Measurements from ENCODE around the gene IL17RA. TPM values are rescaled to one million over a fixed set of nuclear protein-coding genes. Genes with fewer than 3 reads are reported as not detected.

IL17RA gene
- total RNA-seq, 1 experiment from 2014 or later = 12.1 TPM

GRCh38 chr22:17149076-17149815, 64.4 kb downstream of the IL17RA start:
- no peak for TF ChIP-seq EZH2 (IDR thresholded peaks at IDR 0.05; ENCODE audit: borderline replicate concordance, low read depth, low read length, poor library complexity, severe bottlenecking)
- no peak for TF ChIP-seq CTCF (conservative IDR thresholded peaks at IDR 0.05; ENCODE audit: low read depth, low read length)
- no TSS peak for BruUV-seq (replicated peaks)
- H3K36me3 ChIP-seq (ENCODE audit: insufficient read depth, low read length, poor library complexity, severe bottlenecking) = no peaks in the 10 kb centered on the region
- no peak overlapping the region for H3K27ac ChIP-seq (ENCODE audit: low read depth, low read length, poor library complexity, severe bottlenecking)
- no peaks in the 10 kb centered on the region for H3K27me3 ChIP-seq (replicated peaks; ENCODE audit: insufficient read depth, low read depth, low read length, poor library complexity)
- CTCF ChIA-PET = no interaction called here
- H3K9me3 ChIP-seq (ENCODE audit: low read depth, low read length, poor library complexity, severe bottlenecking) = no peaks in the 10 kb centered on the region
- intact Hi-C loops (cut with micrococcal nuclease; ENCODE audit: unreplicated experiment) = no loop called here
- no peak for DNase-seq (ENCODE audit: low spot score)
- POLR2A ChIA-PET (ENCODE audit: low non-redundant PET) = no interaction called here
- no peak overlapping the region for H3K4me3 ChIP-seq (ENCODE audit: low read depth, low read length, poor library complexity, severe bottlenecking)
- H3K4me1 ChIP-seq (ENCODE audit: insufficient read depth, low read length, poor library complexity, severe bottlenecking) = no peaks in the 10 kb centered on the region

DNA sequence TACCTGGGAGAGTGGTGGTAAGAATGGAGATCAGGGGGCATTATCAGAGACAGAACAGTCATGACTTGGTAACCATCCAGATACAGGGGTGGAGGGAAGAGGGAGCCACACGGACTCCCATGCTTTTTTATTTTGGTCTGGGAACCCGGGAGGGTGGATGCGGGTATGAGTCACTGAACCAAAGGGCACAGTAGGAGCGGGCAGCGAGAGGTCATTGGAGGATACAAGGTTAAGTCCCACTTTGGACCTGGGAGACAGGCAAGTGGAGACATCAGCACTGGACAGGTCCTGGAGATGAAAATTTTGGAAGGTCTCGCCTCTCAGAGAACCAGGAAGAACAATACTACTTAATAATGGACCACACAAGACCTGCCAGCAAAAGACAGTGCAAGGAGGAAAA, 67.5 kb downstream of the IL17RA start:
- no TSS peak for BruUV-seq (replicated peaks)
- intact Hi-C loops (cut with micrococcal nuclease; ENCODE audit: unreplicated experiment) = no loop called here

DNA sequence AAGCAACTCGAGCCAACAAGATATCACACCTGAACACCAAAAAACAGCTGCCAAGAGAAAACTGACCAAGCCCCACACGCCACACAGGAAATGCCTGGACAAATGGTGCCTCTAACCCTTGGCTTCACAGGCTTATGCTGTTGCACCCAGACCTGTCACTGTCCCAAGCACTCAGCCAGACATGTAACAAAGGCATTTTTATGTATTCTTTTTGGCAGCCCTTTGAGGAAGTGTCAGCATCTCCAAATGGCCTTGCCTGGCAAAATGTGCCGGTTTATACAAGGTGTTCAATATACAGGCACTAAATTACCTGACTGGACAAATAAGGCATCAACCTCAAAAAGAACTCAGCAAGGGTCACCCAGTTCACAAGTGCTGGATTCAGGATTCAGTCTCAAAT, 68.2 kb downstream of the IL17RA start:
- no peak for TF ChIP-seq CTCF (conservative IDR thresholded peaks at IDR 0.05; ENCODE audit: low read depth, low read length)
- no peak for TF ChIP-seq EZH2 (IDR thresholded peaks at IDR 0.05; ENCODE audit: borderline replicate concordance, low read depth, low read length, poor library complexity, severe bottlenecking)
- Histone ChIP-seq H3K27ac (ENCODE audit: low read depth, low read length, poor library complexity, severe bottlenecking) (no peak overlapping the region), H3K27me3 (replicated peaks; ENCODE audit: insufficient read depth, low read depth, low read length, poor library complexity) (no peaks in the 10 kb centered on the region), H3K4me1 (ENCODE audit: insufficient read depth, low read length, poor library complexity, severe bottlenecking) (no peaks in the 10 kb centered on the region), H3K9me3 (ENCODE audit: low read depth, low read length, poor library complexity, severe bottlenecking) (no peaks in the 10 kb centered on the region), H3K4me3 (ENCODE audit: low read depth, low read length, poor library complexity, severe bottlenecking) (no peak overlapping the region), H3K36me3 (ENCODE audit: insufficient read depth, low read length, poor library complexity, severe bottlenecking) (peaks cover 4% of the 10 kb centered on the region)
- BruUV-seq (replicated peaks) = no TSS peak
- no peak for DNase-seq (ENCODE audit: low spot score)
- ChIA-PET CTCF (no interaction called here), POLR2A (ENCODE audit: low non-redundant PET) (no interaction called here)
- intact Hi-C loops (cut with micrococcal nuclease; ENCODE audit: unreplicated experiment) = no loop called here

More for the DNA sequence above, 67.5 kb downstream of the IL17RA start:
- H3K9me3 ChIP-seq (ENCODE audit: low read depth, low read length, poor library complexity, severe bottlenecking) = no peaks in the 10 kb centered on the region
- DNase-seq (ENCODE audit: low spot score) = no peak
- H3K4me3 ChIP-seq (ENCODE audit: low read depth, low read length, poor library complexity, severe bottlenecking) = no peak overlapping the region
- TF ChIP-seq EZH2 (IDR thresholded peaks at IDR 0.05; ENCODE audit: borderline replicate concordance, low read depth, low read length, poor library complexity, severe bottlenecking) (no peak), CTCF (conservative IDR thresholded peaks at IDR 0.05; ENCODE audit: low read depth, low read length) (no peak)
- H3K27me3 ChIP-seq (replicated peaks; ENCODE audit: insufficient read depth, low read depth, low read length, poor library complexity) = no peaks in the 10 kb centered on the region
- no peak overlapping the region for H3K27ac ChIP-seq (ENCODE audit: low read depth, low read length, poor library complexity, severe bottlenecking)
- ChIA-PET POLR2A (ENCODE audit: low non-redundant PET) (no interaction called here), CTCF (no interaction called here)
- no peaks in the 10 kb centered on the region for H3K36me3 ChIP-seq (ENCODE audit: insufficient read depth, low read length, poor library complexity, severe bottlenecking)
- no peaks in the 10 kb centered on the region for H3K4me1 ChIP-seq (ENCODE audit: insufficient read depth, low read length, poor library complexity, severe bottlenecking)
